GM12873 (cell line): ENCODE data around the gene CSKMT.

Experiments
- TF ChIP-seq, protein P1 (sequence below): IDR thresholded peaks from 2 replicates; pipeline ENCODE4 v1.5.1; 2012; ENCODE audit warnings: low read depth, mild to moderate bottlenecking, moderate library complexity, low read length, control low read depth; ENCODE audit not compliant: insufficient read depth; ENCODE audit errors: missing control alignments

Gene CSKMT

DNA sequence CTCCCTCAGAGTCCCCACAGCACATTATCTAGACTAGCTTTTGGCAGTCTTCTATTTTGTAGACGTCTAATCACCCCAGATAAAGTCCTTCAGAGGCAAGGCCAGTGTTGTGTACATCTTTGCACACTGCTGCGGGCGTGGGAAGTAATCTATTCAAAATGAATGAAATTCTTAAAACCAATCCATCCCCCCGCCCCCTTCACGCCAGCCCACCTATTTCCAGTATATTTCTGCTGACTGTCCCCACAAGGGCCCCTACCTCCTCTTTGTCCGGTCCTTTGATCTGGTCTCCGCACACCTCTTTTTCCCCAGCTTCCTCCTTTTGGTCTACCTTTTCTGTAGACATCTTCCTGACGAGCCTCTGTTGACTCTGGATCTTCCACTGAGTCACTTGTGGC, 41.7 kb downstream of the CSKMT start:
- TF ChIP-seq, protein P1, sequence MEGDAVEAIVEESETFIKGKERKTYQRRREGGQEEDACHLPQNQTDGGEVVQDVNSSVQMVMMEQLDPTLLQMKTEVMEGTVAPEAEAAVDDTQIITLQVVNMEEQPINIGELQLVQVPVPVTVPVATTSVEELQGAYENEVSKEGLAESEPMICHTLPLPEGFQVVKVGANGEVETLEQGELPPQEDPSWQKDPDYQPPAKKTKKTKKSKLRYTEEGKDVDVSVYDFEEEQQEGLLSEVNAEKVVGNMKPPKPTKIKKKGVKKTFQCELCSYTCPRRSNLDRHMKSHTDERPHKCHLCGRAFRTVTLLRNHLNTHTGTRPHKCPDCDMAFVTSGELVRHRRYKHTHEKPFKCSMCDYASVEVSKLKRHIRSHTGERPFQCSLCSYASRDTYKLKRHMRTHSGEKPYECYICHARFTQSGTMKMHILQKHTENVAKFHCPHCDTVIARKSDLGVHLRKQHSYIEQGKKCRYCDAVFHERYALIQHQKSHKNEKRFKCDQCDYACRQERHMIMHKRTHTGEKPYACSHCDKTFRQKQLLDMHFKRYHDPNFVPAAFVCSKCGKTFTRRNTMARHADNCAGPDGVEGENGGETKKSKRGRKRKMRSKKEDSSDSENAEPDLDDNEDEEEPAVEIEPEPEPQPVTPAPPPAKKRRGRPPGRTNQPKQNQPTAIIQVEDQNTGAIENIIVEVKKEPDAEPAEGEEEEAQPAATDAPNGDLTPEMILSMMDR, result no peak

DNA sequence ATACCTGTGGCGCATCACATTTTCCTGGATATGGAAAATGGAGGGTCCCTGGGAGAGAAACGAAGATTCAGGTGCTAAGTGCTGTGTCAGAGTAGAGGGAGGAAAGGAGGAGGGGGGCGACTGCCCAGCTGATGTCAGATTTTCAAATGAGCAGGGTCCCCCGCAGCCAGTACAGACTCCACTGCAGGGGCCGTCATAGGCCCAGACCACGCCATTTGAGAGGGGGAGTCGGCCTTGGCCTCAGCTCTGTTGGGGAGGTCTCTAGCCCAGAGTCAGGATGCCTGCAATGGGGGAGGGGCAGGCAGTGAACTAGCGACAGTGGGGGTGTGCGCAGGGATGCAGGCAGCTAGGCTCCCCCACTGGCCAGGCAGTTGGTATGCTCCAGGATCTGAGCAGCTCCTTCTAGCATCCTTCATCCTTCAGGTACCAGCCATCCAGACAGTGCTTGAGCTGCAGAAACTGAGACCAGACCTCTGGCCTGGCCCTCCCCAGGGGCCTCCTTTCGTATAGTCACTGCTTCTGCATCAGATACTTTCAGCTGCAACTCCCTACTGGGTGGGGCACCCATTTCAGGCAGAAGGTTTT, 42.3 kb downstream of the CSKMT start, which contains the start of the genes BSCL2 and GNG3:
Gene BSCL2, minus strand, starts transcription at position 148 of the 585 bp plus-strand sequence. CDS start 229 bp downstream, outside the sequence.
Gene GNG3, plus strand, starts transcription at position 400 of the 585 bp plus-strand sequence. CDS start 620 bp downstream, outside the sequence.
- TF ChIP-seq, protein P1, result no peak

DNA sequence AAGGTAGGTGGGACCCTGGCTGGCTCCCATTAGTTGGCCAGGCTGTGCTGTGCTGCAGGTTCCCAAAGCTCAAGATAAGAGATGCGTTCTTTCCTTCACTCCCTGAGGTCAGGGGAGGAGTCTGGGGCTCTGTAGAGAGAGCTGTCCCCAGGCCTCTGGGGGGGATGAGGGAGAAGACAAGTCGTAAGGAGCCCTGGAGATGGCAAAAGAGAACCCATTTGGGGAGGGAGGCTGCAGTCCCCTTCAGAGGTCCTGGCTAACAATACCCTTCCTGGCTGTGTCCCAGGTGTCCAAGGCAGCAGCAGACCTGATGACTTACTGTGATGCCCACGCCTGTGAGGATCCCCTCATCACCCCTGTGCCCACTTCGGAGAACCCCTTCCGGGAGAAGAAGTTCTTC, 43.3 kb downstream of the CSKMT start:
- TF ChIP-seq, protein P1, result no peak

DNA sequence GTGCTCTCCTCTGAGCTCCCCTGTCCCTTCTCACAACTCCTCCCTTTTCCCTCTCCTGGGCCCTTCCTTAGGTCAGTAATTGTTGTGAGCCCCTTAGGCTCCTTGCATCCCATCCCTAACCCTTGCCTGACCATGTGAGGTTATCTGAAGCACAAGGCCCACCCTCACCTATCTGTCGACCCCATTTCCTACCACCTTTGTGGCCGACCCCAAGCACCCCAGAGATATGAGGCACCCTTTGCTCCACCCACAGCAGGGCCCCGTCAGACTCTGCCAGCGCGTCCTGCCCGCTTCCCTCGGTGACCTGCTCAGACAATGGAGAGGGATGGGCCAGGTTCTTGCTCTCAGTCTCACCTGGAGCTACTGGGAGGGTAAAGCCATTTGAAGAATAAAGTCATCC, 43.7 kb downstream of the CSKMT start:
- TF ChIP-seq, protein P1, result no peak

DNA sequence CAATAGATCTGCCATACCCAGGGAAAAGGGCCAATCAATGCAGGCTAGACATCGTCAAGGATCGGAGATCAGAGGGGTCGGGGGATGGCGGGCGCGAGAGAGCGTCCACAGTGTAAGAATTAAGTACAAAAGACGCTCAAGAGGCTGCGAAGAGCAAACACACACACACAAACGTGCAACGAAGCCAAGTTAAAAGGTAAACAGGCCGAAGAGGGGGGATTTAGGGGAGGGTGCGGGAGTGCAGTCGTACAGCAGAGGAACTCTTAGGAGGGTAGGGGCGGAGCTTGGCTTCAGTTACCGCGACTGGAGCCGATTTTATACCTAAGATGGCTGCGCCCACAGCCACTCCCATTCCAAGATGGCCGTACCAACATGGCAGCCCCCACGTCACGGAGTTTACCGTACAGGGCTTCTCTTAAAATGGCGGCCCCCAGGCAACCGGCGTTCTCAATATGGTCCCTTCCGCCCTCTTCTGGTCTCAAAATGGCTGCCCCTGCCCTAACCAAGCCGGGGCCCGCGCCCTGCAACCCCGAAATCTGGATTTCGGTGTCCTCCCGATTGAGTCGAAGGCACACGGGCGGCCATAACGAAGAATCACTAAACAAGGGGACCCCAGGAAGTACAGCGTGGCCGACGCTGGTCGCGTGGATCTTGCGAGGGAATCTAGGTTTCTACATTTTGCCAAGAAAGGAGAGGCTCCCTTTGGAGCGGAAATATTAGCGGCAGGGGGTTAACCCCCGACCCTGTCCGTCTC, 44.3 kb downstream of the CSKMT start:
- TF ChIP-seq, protein P1, result no peak

DNA sequence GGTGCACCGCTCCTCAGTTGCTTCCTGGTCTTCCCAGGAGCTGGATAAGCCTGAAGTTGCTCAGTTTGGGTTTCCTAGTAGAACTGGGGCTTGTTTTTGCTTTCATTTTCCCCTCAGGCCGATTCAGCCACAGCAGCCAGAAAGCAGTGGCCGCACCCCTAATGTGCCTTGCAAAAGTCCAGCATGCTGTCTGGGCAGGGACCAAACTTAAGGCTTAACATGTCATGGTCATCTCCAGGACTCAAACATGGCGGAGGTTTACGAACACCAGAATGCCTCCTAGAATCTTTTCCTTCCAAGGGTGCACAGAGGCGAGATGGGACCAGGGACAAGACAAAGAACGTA, 44.9 kb downstream of the CSKMT start:
- TF ChIP-seq, protein P1, result no peak

DNA sequence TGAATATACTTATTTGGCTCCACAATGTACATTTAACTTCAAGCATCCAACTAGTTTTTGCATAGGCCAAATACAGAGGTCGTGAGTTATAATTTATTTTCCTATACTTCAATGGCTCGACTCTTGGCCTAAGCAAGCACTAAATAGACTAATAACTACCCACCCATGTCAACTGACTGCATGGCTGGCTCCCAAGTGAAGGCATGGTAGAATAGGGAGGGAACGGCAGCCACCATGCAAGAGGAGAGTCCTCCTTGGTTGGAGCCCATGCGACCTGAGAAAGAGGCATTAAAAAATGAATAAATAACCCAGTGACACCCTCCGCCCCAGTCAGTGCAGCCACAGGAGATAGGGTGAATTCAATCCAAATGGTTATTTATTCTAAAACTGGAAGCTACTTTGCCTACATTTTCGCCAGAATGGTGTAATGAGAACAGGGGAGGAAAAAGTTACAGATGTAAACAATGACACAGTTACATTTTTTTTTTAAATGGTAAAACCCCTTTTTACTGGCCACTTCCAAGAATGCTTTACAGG, 47.2 kb downstream of the CSKMT start:
- TF ChIP-seq, protein P1, result no peak
